ENCODE results near the gene CYBRD1.
"Not testable (repeated sequence)": the region's sequence is repeated elsewhere in the genome, so short reads cannot be mapped to it uniquely, and the experiment has no call there.

Gene CYBRD1, protein sequence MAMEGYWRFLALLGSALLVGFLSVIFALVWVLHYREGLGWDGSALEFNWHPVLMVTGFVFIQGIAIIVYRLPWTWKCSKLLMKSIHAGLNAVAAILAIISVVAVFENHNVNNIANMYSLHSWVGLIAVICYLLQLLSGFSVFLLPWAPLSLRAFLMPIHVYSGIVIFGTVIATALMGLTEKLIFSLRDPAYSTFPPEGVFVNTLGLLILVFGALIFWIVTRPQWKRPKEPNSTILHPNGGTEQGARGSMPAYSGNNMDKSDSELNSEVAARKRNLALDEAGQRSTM
- 0 to 3.1 (median 2.0) reads per million in 4 experiments for total RNA-seq

DNA sequence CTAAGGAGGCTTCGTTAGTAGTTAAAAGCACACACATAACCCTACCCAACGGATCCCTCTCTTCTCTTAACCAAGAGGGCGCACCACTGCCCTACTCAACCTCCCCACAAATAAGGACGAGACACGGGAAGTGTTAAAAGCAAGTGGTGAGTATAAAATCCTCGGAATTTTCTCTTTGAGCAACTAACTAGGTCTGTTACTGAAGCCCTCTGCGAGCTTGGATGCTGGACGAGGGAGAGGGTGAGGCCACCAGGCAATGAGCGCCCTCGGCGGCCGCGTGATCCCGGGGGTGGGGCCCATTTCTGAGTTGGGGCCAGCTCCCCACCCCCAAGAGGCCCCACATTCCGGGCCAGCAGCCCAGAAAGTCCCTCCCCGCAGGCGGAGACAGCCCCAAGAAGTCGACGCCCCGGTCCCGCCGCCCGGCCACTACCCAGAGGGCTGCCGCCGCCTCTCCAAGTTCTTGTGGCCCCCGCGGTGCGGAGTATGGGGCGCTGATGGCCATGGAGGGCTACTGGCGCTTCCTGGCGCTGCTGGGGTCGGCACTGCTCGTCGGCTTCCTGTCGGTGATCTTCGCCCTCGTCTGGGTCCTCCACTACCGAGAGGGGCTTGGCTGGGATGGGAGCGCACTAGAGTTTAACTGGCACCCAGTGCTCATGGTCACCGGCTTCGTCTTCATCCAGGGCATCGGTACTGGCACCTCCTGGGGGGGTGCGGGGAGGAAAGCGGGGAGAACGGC, at the start of gene CYBRD1:
CYBRD1 (plus strand) TSS at position 423 of the 736 bp plus-strand sequence; CDS start at position 495, 72 bp downstream.
- no peak for DNase-seq

DNA sequence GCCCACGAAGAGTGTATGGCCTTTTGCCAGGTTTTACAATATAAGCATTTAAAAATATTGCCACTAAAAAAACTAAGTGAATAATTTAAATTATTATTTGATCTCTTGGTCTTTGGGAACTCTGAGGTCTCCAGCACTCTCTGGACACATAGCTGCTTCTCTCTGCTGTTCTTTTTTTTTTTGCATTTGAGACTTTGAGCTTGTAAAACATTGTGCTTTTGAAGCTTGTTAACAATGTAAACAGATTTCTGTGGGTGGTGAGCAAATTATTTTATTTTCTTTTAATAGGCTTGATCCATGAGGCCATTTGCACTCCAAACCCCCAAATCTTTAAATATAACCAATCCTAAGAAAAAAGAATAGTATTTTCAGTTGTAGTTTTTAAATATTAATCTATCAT, 46.3 kb upstream of the CYBRD1 start:
- no peak for DNase-seq

DNA sequence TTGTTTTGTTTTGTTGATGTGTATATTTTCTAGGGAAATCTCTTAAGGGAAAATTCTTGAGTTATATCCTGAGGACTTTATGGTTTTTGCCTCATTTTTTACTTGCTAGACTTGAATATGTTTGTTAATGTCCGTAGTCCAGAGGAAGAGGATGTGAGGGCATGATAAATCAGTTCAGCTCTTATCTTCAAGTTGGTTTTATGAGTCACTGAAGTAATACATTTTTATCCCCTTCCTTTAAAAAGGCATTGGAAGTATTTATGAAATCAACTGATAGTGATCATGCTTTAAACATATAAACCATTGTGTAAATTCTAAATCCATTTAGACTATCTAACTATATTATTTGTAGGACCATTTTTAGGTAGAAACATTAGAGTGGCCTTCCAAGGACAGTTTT, 43.9 kb upstream of the CYBRD1 start:
- DNase-seq, result no peak

DNA sequence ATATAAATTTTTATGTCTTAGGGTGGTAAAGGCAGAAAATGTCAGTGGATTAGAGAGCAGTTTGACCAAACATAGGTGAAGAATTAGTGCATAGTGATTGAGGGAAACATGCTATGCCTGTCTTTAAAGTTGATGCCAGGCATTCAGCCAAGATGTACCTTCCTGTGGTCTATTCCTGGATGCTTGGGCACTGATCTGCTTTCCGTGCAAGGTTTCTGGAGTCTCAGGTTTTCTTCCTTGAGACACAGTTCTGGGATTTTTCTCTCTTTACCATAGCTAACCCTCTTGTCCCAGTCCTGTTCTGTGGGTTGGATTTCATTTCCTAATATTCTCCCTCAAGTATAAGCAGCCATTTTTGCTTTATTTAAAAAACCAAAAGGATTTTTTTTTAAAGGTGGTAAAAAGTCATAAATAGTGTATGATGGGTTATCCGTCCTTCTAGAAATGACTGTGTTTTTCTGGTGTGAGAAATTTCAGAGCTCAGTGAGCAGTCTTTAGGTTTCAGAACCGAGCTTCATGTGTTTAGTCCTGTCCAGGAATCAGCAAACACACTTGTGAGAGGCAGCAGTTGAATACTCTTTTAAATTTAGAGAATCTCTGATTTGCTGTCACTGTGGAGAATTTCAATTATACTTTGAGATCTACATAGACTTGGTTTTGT, 43.0 kb upstream of the CYBRD1 start:
- no peak for DNase-seq

DNA sequence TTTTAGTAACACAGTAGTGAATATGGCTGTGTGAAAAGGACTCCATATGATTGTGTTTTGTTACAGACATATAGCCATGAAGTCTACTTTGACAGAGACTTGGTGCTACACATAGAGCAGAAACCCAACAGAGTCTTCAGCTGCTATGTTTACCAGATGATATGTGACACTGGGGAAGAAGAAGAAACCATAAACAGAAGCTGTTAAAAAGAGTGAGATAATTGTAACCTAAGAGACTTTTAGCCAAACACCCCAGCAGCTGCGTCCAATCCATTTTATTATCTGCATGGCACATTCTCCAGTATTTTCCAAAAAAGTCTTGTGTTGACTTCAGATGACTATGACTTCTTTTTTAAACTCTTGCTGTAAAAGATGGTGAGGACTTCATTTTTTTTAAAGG, 41.4 kb upstream of the CYBRD1 start:
- DNase-seq, result no peak

DNA sequence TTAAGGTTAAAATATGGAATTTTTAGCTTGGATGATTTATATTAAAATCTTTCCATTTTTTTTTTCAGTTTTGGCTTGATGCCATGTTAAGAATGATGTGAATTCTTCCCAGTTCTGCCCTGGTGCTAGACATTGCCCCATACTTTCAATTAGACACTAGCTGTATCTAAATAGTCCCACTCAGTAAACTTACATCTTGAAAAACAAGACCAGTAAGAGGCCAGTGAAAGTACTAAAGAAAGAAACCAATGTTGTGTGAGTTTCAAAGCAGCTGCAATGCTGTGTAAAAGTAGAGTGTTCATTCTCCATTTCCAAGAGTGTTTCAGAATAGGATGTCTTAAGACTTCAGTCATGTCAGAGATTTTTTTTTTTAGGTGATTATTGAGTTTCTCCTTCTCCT, 40.0 kb upstream of the CYBRD1 start:
- no peak for DNase-seq

DNA sequence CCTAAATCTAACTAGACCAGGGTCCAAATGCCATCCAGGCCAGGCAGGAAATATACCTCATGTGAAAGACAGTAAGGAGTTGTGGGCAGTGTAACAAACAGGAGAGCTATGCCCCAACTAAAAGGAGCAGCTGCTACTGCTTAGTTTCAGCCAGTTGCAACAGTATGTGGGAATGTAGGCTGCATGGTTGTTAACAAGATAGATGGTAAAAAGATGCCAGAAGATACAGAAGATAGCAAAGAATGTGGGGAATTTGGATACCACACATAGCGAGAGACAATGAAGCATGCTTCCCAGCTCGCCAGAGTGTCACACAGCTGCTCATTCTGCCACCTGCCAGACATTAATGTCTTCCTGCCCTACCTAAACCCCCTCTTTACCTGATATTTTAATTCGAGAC, 39.4 kb upstream of the CYBRD1 start:
- DNase-seq, result no peak

DNA sequence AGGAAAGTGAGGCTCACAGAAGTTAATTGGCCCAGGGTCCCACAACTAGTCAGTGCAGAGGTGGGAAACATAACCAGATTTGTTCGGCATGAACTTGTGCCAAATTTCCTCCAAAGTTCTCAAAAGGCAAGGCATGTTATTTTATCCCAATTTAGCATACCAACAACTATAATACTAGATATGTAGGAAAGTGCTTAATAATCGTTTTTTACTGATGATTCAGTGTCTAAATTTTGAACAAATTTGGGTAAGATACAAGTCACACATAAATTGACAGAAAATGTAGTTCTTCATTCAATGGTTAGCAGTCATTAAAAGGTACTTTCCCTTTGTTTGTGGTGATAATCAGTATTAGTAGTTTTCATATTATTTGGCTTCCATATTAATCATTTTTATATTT, 38.5 kb upstream of the CYBRD1 start:
- no peak for DNase-seq

DNA sequence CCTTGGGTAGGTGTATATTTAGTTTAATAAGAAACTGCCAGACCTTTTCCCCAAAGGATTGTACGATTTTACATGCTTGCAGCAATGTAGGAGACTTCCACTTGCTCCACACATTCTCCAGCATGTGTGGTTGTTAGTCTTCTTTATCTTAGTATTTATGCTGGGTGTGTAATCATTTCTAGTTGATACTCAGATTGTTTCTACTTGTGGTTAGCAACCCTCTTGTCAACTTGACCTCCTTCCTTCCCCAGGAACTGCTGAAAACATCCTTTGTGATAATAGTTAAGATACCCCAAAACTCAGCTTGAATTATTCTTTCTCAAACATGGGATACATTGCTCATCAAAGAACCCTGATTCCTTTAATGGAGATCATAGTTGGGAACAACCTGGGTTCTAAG, 37.2 kb upstream of the CYBRD1 start:
- no peak for DNase-seq

DNA sequence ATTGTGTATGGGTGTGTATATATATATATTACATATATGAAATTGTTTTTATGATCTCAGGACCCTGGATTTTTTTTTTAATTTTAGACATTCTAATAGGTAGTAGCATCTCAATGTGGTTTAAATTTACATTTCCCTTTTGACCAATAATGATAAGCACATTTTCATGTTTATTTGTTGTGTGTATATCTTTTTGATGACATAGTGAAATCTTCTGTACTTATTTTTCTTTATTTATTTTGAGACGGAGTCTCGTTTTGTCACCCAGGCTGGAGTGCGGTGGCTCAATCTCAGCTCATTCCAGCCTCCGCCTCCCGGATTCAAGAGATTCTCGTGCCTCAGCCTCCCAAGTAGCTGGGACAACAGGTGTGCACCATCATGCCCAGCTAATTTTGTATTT, 35.1 kb upstream of the CYBRD1 start:
- no peak for DNase-seq

DNA sequence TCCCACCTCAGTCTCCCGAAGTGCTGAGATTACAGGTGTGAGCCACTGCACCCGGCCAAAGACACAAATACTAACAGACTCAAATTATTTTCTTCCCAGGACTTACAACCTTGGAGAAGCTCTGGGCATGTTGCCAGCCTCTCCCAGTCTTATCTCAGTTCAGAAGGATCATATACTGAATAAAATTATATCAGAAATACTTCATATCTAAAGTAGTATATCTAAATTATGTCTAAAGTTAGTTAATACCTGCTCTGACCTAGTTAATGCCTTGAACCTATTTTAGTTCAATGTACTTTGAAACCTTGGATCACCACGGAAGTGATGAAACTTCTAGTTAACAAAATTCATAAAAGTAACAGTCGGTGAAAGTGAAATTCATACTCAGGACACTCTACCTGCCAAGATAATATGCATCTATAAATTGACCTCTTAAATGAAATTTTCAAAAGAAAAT, 34.4 kb upstream of the CYBRD1 start:
- no peak for DNase-seq

DNA sequence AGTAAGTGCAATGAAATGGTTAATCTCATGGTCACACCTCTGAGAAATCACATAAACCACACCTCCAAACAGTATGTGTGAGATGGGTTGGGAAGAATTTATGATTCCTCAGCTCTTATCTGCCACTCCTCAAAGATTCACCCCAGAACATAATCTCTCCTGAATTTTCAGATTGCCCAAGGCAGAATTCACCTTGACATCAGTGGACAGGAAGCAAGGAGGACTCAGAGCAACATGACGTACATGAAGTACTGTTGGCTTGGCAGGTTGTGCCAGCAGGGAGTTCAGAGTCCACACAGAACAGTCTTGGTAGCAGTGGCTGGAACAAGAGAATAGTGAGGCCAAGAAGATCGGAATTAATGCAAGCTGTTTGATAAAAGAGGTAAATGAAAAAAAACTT, 31.7 kb upstream of the CYBRD1 start:
- DNase-seq, result no peak

DNA sequence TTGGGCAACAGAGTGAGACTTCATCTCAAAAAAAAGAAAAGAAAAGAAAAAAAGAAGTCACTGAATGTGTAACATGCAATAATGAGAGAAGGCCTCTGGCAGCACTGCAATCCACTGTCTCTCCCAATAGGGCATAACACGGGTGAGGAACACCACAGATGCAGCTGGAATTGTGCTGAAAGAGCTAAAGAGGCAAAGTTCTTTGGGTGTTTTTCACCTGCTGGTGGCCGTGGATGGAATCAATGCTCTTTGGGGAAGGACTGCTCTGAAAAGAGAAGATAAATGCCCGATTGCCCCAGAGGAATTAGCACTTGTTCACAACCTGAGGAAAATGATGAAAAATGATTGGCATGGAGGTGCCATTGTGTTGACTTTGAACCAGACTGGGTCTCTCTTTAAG, 31.0 kb upstream of the CYBRD1 start:
- DNase-seq, result no peak

DNA sequence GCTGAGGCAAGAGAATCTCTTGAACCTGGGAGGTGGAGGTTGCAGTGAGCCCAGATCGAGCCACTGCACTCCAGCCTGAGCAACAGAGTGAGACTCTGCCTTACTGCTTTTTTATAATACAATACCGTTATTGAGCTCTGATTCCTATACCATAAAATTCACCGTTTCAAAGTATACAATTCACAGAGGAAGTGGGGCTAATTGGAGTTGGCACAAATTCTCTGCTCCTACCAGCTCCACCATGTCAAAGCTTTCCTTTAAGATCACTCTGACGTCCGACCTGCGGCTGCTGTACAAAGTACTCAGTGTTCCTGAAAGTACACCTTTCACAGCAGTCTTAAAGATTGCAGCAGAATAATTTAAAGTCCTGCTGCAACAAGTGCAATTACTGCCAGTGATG, 29.6 kb upstream of the CYBRD1 start:
- no peak for DNase-seq

DNA sequence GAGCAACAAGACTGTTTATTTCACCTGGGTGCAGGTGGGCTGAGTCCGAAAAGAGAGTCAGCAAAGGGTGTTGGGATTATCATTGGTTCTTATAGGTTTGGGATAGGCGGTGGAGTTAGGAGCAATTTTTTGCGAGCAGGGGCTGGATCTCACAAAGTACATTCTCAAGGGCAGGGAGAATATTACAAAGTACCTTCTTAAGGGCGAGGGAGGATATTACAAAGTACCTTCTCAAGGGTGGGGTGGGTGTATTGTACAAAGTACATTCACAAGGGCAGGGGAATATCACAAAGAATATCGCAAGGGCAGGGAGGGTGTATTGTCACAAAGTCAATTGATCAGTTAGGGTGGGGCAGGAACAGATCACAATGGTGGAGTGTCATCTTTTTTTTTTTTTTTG, 24.6 kb upstream of the CYBRD1 start:
- not testable (repeated sequence) for DNase-seq

DNA sequence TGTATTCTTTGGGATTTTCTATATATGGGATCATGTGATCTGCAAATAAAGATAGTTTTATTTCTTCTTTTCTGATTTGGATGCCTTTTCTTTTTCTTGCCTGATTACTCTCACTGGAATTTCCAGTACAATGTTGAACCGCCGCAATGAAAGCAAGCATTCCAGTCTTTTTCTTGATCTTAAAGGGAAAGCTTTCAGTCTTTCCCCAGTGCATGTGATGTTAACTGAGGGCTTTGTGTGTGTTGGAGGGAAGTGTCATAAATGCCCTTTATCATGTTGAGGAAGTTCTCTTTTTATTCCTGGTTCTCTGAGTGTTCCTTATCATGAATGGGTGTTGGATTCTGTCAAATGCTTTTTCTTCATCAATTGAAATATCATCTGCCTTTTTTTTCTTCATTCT, 16.9 kb upstream of the CYBRD1 start:
- DNase-seq, result no peak

DNA sequence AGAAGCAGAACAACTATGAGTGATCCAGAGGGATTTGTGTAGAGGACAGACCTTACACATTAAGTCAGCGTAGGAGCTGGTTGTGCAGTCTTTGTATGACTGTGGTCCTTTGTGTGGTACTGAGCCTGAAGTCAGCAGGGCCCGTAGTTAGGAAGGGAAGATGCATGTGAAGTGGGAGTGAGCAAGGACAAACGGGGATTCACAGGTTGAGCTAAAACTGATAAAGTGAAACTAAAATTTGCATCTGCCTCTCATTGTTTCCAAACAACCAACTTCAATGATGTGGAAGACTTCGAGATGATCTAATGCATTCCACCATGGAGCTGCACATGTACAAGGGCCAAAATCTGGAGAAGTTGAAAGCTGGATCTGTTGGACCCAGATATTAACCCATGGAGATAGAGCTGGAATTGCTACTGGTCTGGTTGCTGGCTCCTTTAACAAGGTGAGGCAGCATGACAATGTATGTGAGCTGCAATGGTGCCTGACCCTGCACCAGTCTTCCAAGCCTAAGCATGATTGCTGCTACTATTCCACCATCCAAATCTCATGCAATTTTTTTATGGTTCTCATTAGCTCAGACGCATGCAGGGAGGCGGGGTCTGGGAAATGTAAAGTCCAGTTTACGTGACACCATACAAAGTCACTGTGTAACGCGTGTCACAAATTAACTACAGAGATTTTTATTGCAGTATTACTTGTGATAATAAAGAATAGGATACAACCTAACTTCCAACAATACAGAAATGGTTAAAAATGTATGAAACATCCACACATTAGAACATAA, 12.1 kb upstream of the CYBRD1 start:
- no peak for DNase-seq

DNA sequence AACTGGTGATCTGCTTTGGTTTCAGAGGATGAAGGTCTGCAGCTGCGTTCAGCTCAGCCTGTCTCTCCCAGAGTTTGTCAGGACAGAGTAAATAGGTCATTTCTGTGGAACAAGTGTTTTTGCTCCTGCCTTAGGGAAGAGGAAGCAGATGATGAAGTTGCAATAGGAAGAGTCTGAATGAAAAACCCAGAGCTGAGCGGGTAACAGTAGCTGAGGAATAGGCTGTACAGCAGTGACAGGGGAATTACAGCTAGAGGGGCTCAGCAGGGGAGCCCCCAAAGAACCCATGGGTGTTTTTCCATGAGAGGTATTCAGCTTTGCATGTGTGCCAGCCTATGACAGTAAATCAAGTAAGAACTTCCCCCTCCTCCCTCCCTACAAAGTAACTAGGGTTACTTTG, 10.3 kb upstream of the CYBRD1 start:
- DNase-seq, result no peak

DNA sequence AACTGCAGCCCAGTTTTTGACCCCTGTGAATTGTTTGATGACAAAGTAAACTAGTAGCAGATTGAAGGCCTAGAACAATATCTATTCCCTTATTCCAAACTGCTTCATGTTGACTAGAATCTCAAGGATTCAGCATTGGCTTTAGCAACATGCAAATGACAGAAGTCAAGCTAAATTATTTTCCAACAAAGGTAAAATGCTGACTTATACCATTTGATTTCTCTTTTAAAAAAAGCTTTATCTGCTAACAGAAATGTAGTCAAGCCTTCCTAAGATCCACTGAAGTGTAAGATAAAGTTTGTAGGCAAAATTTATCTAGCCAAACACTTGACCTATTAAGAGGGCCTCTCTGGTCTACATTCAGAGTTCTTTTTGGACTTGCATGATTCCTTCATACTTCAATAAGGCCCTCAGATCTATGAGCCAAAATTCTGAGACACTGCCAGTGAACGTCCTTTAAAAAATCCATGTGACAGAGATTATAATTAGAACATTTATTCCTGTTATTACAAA, 9.5 kb upstream of the CYBRD1 start:
- no peak for DNase-seq

DNA sequence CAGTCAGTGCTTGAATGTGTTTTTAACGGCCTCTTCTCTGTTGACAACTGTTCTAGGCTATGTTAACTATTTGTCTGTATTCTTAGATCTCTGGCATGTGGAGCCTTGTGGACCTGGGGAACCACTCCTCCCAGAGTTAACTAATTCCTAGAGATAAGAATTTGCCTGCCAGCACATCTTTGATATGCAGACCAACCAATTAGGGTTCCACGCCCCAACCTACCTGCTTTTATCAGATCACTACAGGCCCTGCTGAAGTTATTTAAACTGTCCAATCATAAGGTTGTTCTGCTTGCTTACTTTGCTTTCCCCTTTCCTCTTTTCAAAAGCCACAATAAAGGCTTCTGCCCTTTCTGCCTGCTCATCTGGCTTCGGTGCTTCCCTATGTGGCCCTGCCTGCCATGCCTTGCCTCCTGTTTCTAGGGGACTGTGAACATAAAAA, 8.5 kb upstream of the CYBRD1 start:
- no peak for DNase-seq

DNA sequence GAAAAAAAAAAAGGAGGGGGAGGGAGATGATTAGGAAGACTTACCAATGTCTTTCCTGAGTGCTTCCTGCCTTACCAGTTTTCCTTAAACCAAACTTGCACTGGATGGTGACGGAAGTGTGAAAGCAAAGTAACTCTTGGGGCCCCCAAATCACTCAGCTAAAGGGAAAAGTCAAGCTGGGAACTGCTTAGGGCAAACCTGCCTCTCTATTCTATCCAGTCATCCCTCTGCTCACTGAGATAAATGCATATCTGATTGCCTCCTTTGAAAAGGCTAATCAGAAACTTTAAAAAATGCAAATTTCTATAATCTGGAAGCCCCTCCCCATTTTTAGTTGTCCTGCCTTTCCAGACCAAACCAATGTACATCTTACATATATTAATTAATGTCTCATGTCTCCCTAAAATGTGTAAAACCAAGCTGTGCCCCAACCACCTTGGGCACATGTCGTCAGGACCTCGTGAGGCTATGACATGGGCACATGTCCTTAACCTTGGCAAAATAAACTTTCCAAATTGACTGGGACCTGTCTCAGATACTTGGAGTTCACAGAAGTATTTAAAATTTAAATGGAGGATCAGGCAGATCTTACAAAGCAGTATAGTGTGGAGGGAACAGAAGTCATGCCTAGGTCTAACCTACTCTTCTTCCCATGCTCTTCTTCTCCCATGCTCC, 7.2 kb upstream of the CYBRD1 start:
- no peak for DNase-seq

DNA sequence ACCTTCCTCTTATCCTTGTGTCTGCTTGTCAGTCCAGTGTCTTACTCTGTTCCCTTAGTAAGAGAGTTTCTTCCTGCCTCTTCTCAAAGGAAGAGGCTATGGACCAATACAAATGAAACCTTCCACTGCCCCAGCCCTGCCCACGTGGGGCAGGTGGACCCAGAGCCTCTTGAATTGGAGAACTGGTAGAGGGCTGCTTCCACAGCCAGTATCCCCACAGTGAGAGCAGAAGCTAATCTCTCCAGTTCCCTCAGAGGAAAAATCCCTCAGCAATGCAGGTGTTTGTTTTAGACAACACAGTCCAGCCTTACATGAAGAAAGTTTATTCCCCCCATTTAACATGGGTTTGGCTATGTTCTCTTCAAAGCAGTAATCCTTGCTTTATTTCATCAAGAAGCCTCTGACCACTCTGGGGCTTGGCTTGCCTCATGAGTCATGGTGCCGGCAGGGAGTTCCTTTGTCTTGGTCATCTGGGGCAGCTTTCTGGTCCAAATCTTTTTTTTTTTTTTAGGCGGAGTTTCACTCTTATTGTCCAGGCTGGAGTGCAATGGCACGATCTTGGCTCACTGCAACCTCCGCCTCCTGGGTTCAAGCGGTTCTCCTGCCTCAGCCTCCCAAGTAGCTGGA, 6.5 kb upstream of the CYBRD1 start:
- no peak for DNase-seq

Measured in effector CD8-positive, alpha-beta T cell (primary cell).